Peyer's patch (tissue), 4 donors: Measurements from ENCODE around the gene A1BG.

Experiments
- CTCF ChIP-seq, 6 experiments: fragments of 450-650 bp in 4 of 6; fragments of 200-600 bp in 2 of 6; sonication (generic) in 1 of 6; IDR thresholded peaks; one replicate each; pipeline ENCODE4 v1.5.1; 2017 to 2019; ENCODE audit warnings: antibody characterized with exemption in 6 of 6, mild to moderate bottlenecking in 3 of 6, moderate library complexity in 1 of 6
- POLR2A ChIP-seq, 2 donors: fragments of 450-650 bp; IDR thresholded peaks; one replicate each; pipeline ENCODE4 v1.5.1; 2017; ENCODE audit warnings: antibody characterized with exemption in 2 of 2, mild to moderate bottlenecking in 2 of 2, moderate library complexity in 2 of 2

GRCh38 chr19:58397533-58398037, 44.3 kb upstream of the A1BG start:
- TF ChIP-seq CTCF (IDR thresholded peaks at IDR 0.05) (no peak), POLR2A (IDR thresholded peaks at IDR 0.05) (no peak)
